ENCODE measurements around the gene DAP. TPM values are rescaled to one million over a fixed set of nuclear protein-coding genes. Genes with fewer than 3 reads are reported as not detected.

The DAP gene
- total and polyA plus RNA-seq, 2 experiments from 2014 or later: 35.7 to 37.6 TPM

- H3K79me2 ChIP-seq (replicated peaks; ENCODE audit: insufficient read depth): no peaks in the 10 kb centered on the region
- peaks cover 55% of the 10 kb centered on the region for H3K36me3 Mint-ChIP-seq (ENCODE audit: low read depth)
- H3K9me3 Mint-ChIP-seq: peaks cover 13% of the 10 kb centered on the region
- H3K27ac Mint-ChIP-seq: no peak overlapping the region
- no peak for DNase-seq (ENCODE audit: low spot score)
- H3K27me3 ChIP-seq (ENCODE audit: insufficient read depth): no peaks in the 10 kb centered on the region
- H3K4me1 ChIP-seq (ENCODE audit: insufficient read depth): no peaks in the 10 kb centered on the region
- no peaks in the 10 kb centered on the region for H3K4me1 Mint-ChIP-seq
- H3K9me2 ChIP-seq (ENCODE audit: insufficient read depth): no peaks in the 10 kb centered on the region
- H3K4me2 ChIP-seq: no peak overlapping the region
- peaks cover 1% of the 10 kb centered on the region for H3K27me3 Mint-ChIP-seq (ENCODE audit: insufficient read depth, low read depth, poor library complexity)
- 0 out of 2 replicates have a peak, but pooled peaks cover 2% of the 10 kb centered on the region for H4K20me1 ChIP-seq (replicated peaks; ENCODE audit: insufficient read depth)
- H3F3A ChIP-seq (replicated peaks; ENCODE audit: low read depth): no peaks in the 10 kb centered on the region
- H3K36me3 ChIP-seq (ENCODE audit: insufficient read depth): peaks cover 13% of the 10 kb centered on the region
- no peak overlapping the region for H3K27ac ChIP-seq (ENCODE audit: low read depth)
- no peak overlapping the region for H3K4me3 ChIP-seq
- no peak for TF ChIP-seq ZNF331 (CRISPR knock-in tag; IDR thresholded peaks at IDR 0.05; ENCODE audit: low read depth)
- no peak for TF ChIP-seq ZNF114 (CRISPR knock-in tag; IDR thresholded peaks at IDR 0.05)
- no peak for TF ChIP-seq EZH2phosphoT487 (IDR thresholded peaks at IDR 0.05; ENCODE audit: unreplicated experiment)
- no peak for TF ChIP-seq EZH2 (IDR thresholded peaks at IDR 0.05; ENCODE audit: low read depth, unreplicated experiment)
- no peak for TF ChIP-seq ZNF462 (CRISPR knock-in tag; IDR thresholded peaks at IDR 0.05)
- TF ChIP-seq STAT1 (IDR thresholded peaks at IDR 0.05; ENCODE audit: unreplicated experiment): no peak
- no peak for TF ChIP-seq NANOG (IDR thresholded peaks at IDR 0.05; ENCODE audit: borderline replicate concordance)
- TF ChIP-seq REST (IDR thresholded peaks at IDR 0.05; ENCODE audit: unreplicated experiment): no peak
- TF ChIP-seq CREB1 (CRISPR knock-in tag; IDR thresholded peaks at IDR 0.05; ENCODE audit: low read depth): no peak
- TF ChIP-seq POLR2AphosphoS5 (IDR thresholded peaks at IDR 0.05; ENCODE audit: low read depth): no peak
- TF ChIP-seq JUNB (IDR thresholded peaks at IDR 0.05; ENCODE audit: unreplicated experiment): no peak
- no peak for TF ChIP-seq CTCF (conservative IDR thresholded peaks at IDR 0.05; ENCODE audit: low read depth in 2 of 2)
- TF ChIP-seq ETS1 (IDR thresholded peaks at IDR 0.05): no peak
- no peak overlapping the region for H2AFZ ChIP-seq
- no peak overlapping the region for H3K4me3 Mint-ChIP-seq
- no peak for ATAC-seq
Measured at GRCh38 chr5:10743951-10744350, 17.1 kb downstream of the DAP start.
